ENCODE results near the gene LDLRAD3.
"Not testable (repeated sequence)": the region's sequence is repeated elsewhere in the genome, so short reads cannot be mapped to it uniquely, and the experiment has no call there.

LDLRAD3 gene

GRCh38 chr11:36186340-36187175 lies 242.7 kb downstream of the LDLRAD3 start:
- DNase-seq: no peak

- no peak for DNase-seq
These were observed 243.8 kb downstream of the LDLRAD3 start for GRCh38 chr11:36187622-36188021.

- not testable (repeated sequence) for DNase-seq
These were observed 245.9 kb downstream of the LDLRAD3 start for GRCh38 chr11:36189735-36190134.

- no peak for DNase-seq
These were observed 248.1 kb downstream of the LDLRAD3 start for GRCh38 chr11:36191941-36192340.

GRCh38 chr11:36192425-36193289 lies 248.8 kb downstream of the LDLRAD3 start:
- no peak for DNase-seq

GRCh38 chr11:36193290-36193619 lies 249.4 kb downstream of the LDLRAD3 start:
- DNase-seq: no peak

GRCh38 chr11:36193721-36194120 lies 249.9 kb downstream of the LDLRAD3 start:
- no peak for DNase-seq

GRCh38 chr11:36195496-36196354 lies 251.9 kb downstream of the LDLRAD3 start:
- DNase-seq: no peak

GRCh38 chr11:36196411-36196998 lies 252.6 kb downstream of the LDLRAD3 start:
- no peak for DNase-seq

GRCh38 chr11:36201411-36201810 lies 257.5 kb downstream of the LDLRAD3 start:
- no peak for DNase-seq

GRCh38 chr11:36205536-36205935 lies 261.7 kb downstream of the LDLRAD3 start:
- DNase-seq: no peak

GRCh38 chr11:36210529-36210928 lies 266.7 kb downstream of the LDLRAD3 start:
- DNase-seq: no peak

- no peak for DNase-seq
These were observed 268.0 kb downstream of the LDLRAD3 start for GRCh38 chr11:36211761-36212430.

GRCh38 chr11:36212564-36213392 lies 268.9 kb downstream of the LDLRAD3 start:
- DNase-seq: no peak

- DNase-seq: no peak
These were observed 269.6 kb downstream of the LDLRAD3 start for GRCh38 chr11:36213393-36213840.

GRCh38 chr11:36214480-36214879 lies 270.6 kb downstream of the LDLRAD3 start:
- DNase-seq: no peak

- no peak for DNase-seq
These were observed 271.3 kb downstream of the LDLRAD3 start for GRCh38 chr11:36214976-36215692.

- no peak for DNase-seq
These were observed 271.8 kb downstream of the LDLRAD3 start for GRCh38 chr11:36215693-36216060.

GRCh38 chr11:36216061-36216615 lies 272.3 kb downstream of the LDLRAD3 start:
- DNase-seq: no peak

GRCh38 chr11:36218283-36218921 lies 274.5 kb downstream of the LDLRAD3 start:
- DNase-seq: no peak
